Smooth muscle cell (in vitro differentiated cells): Measurements from ENCODE around the gene PEX12. TPM values are rescaled to one million over a fixed set of nuclear protein-coding genes. Genes with fewer than 3 reads are reported as not detected.

Source experiments
- DNase-seq: peaks from one replicate; lab custom pipeline; 2025; ENCODE audit not compliant: unreplicated experiment; lab: John Stamatoyannopoulos, UW
- H2AFZ ChIP-seq: fragments of 200-600 bp; sonication (generic); 2 replicates; pipeline ENCODE4 v1.6.0; 2016; ENCODE audit warnings: antibody characterized with exemption, low read depth, mild to moderate bottlenecking
- H3F3A ChIP-seq: fragments of 200-600 bp; sonication (generic); 2 replicates; pipeline ENCODE4 v1.6.0; 2017; ENCODE audit warnings: antibody characterized with exemption, low read depth
- H3K27ac ChIP-seq: fragments of 200-600 bp; sonication (generic); 2 replicates; pipeline ENCODE4 v1.5.1; 2016; ENCODE audit warnings: low read depth, mild to moderate bottlenecking
- H3K27me3 ChIP-seq: fragments of 200-600 bp; sonication (generic); 2 replicates; pipeline ENCODE4 v1.6.1; 2016; ENCODE audit warnings: low read depth, mild to moderate bottlenecking
- H3K36me3 ChIP-seq: fragments of 200-600 bp; sonication (generic); 2 replicates; pipeline ENCODE4 v1.5.1; 2016; ENCODE audit warnings: low read depth
- H3K4me1 ChIP-seq: fragments of 200-600 bp; sonication (generic); 2 replicates; pipeline ENCODE4 v1.5.1; 2016; ENCODE audit warnings: low read depth
- H3K4me2 ChIP-seq: fragments of 200-600 bp; sonication (generic); 2 replicates; pipeline ENCODE4 v1.6.0; 2016; ENCODE audit warnings: mild to moderate bottlenecking
- H3K4me3 ChIP-seq: fragments of 200-600 bp; sonication (generic); 2 replicates; pipeline ENCODE4 v1.5.1; 2016; ENCODE audit warnings: mild to moderate bottlenecking
- H3K79me2 ChIP-seq: fragments of 200-600 bp; sonication (generic); 2 replicates; pipeline ENCODE4 v1.6.0; 2016; ENCODE audit warnings: low read depth, mild to moderate bottlenecking
- H3K9ac ChIP-seq: fragments of 200-600 bp; sonication (generic); 2 replicates; pipeline ENCODE4 v1.6.0; 2016; ENCODE audit warnings: low read depth
- H3K9me3 ChIP-seq: fragments of 200-600 bp; sonication (generic); replicated peaks from 2 replicates; pipeline ENCODE4 v1.5.1; 2016; ENCODE audit warnings: low read depth
- H4K20me1 ChIP-seq: fragments of 200-600 bp; sonication (generic); 2 replicates; pipeline ENCODE4 v1.6.0; 2016; ENCODE audit warnings: low read depth
- CTCF ChIP-seq: fragments of 200-600 bp; sonication (generic); IDR thresholded peaks from 2 replicates; pipeline ENCODE4 v1.5.1; 2017; ENCODE audit warnings: borderline replicate concordance, mild to moderate bottlenecking, antibody characterized with exemption; ENCODE audit not compliant: insufficient read depth, poor library complexity, severe bottlenecking
- WGBS: methylation state at CpG from one replicate; pipeline ENCODE4 v1.1.7; 2016; ENCODE audit warnings: low lambda C conversion rate; 5-methylcytosine and 5-hydroxymethylcytosine counted together
- polyA plus RNA-seq: library from polyadenylated mRNA; unstranded; fragments of >200 nt; fragmentation: Nextera tagmentation; extraction: Ambion mirVana; gene quantifications from 2 replicates; pipeline ENCODE4 v1.2.1, GENCODE V29; 2016
- total RNA-seq: library from RNA; depleted of rRNA; stranded (reverse); fragments of >200 nt; gene quantifications from 2 replicates; pipeline ENCODE4 v1.2.3, GENCODE V29; 2014

Gene PEX12
- total and polyA plus RNA-seq, 2 experiments from 2014 or later: 2.8 to 8.6 TPM

DNA sequence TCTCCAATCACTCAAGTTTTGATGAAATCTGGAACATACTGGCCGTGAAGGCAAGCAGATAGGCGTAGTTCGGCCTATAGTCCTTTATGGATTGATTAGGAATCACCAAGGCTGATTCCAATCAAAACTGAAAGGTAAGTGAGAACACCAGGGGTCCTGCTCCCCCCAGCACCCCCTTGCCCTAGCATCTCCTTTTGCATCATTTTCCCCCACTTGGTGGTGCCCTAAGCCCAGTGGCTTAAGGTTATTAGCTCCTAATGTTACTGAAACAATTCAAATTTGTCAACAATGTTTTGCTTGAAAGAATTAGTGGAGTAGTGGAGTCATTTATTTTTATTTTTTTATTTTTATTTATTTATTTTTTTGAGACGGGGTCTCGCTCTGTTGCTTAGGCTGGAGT is 22.7 kb downstream of the PEX12 start:
- Histone ChIP-seq H3K79me2 (no peaks in the 10 kb centered on the region), H3K4me3 (no peak overlapping the region), H3K9me3 (no peaks in the 10 kb centered on the region), H3K36me3 (no peaks in the 10 kb centered on the region), H3K27ac (no peak overlapping the region), H3K4me2 (no peak overlapping the region), H3K9ac (no peak overlapping the region), H3K4me1 (no peaks in the 10 kb centered on the region), H3K27me3 (peaks cover 30% of the 10 kb centered on the region), H2AFZ (no peak overlapping the region), H3F3A (no peaks in the 10 kb centered on the region), H4K20me1 (no peaks in the 10 kb centered on the region)
- TF ChIP-seq CTCF: no peak
- WGBS: 92% methylated on average over 5 of the region's 5 CpGs
- DNase-seq: no peak

- no peak for DNase-seq
- WGBS: 85% methylated on average over 5 of the region's 5 CpGs
Observed at GRCh38 chr17:35554668-35555067, 23.7 kb downstream of the PEX12 start.

DNA sequence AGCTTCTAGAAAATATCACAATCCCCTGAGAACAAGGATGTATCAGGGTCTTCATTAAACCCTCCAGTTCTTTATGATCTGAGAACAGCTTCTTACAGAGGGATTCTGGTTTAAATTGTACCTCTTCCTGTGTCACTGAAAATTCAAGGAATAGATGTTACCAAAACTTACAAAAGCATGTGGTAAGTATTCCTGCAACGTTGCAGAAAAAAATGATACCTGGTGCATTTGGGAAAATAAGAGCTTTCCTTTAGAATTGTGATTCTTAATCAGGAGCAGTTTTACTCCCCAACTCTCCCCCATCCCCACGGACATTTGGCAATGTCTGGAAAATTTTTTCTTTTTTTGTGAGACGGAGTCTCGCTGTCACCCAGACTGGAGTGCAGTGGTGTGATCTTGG is 25.1 kb downstream of the PEX12 start:
- no peaks in the 10 kb centered on the region for H3K36me3 ChIP-seq
- DNase-seq: no peak
- no peak overlapping the region for H2AFZ ChIP-seq
- no peaks in the 10 kb centered on the region for H3K4me1 ChIP-seq
- no peak for TF ChIP-seq CTCF
- no peaks in the 10 kb centered on the region for H3K9me3 ChIP-seq
- 91% methylated on average over 4 of the region's 4 CpGs for WGBS
- no peaks in the 10 kb centered on the region for H3F3A ChIP-seq
- H3K79me2 ChIP-seq: no peaks in the 10 kb centered on the region
- H3K4me3 ChIP-seq: no peak overlapping the region
- H3K9ac ChIP-seq: no peak overlapping the region
- H4K20me1 ChIP-seq: no peaks in the 10 kb centered on the region
- H3K4me2 ChIP-seq: no peak overlapping the region
- H3K27me3 ChIP-seq: peaks cover 47% of the 10 kb centered on the region
- no peak overlapping the region for H3K27ac ChIP-seq

More at GRCh38 chr17:35554668-35555067, 23.7 kb downstream of the PEX12 start:
- Histone ChIP-seq H4K20me1 (no peaks in the 10 kb centered on the region), H3K27me3 (peaks cover 40% of the 10 kb centered on the region), H3K9ac (no peak overlapping the region), H3K4me3 (no peak overlapping the region), H3F3A (no peaks in the 10 kb centered on the region), H3K9me3 (no peaks in the 10 kb centered on the region), H3K4me1 (no peaks in the 10 kb centered on the region), H2AFZ (no peak overlapping the region), H3K27ac (no peak overlapping the region), H3K79me2 (no peaks in the 10 kb centered on the region), H3K4me2 (no peak overlapping the region), H3K36me3 (no peaks in the 10 kb centered on the region)
- no peak for TF ChIP-seq CTCF

DNA sequence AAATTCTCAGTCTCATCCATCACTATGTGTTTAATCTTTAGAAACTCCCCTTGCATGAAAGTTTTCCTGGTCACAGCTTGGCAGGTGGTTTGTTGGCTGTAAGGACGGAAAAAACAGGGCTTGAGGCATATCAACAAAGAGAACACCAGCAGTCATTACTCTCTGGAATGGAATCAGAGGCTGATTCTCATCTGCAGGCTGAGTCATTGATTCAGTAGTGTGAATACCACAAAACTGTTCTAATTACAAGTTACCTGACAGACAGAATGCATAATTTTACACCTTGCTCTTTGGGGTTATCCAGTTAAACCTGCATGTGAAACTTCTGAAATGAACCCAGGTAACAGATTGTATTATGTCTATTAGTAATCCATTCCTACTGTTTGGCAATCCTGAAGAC is 29.4 kb downstream of the PEX12 start:
- Histone ChIP-seq H3K27ac (no peak overlapping the region), H3K9ac (no peak overlapping the region), H3F3A (no peaks in the 10 kb centered on the region), H3K4me1 (no peaks in the 10 kb centered on the region), H3K9me3 (no peaks in the 10 kb centered on the region), H3K79me2 (no peaks in the 10 kb centered on the region), H2AFZ (no peak overlapping the region), H3K4me2 (no peak overlapping the region), H3K36me3 (no peaks in the 10 kb centered on the region), H3K27me3 (peaks cover 72% of the 10 kb centered on the region), H3K4me3 (no peak overlapping the region), H4K20me1 (no peaks in the 10 kb centered on the region)
- DNase-seq: no peak
- WGBS: 57% methylated on average over 1 of the region's 1 CpG
- TF ChIP-seq CTCF: no peak
